GM23338 (cell line): ENCODE measurements around the gene HSD11B1. TPM values are rescaled to one million over a fixed set of nuclear protein-coding genes. Genes with fewer than 3 reads are reported as not detected.

Experiments used
- ATAC-seq: fragments of 200-7000 bp; cut with Tn5 transposase; 3 replicates; pipeline ENCODE4 v1.9.1; 2020
- DNase-seq: peaks from one replicate; pipeline ENCODE4 v3.0.0-alpha.2; 2015; ENCODE audit warnings: low spot score
- H2AFZ ChIP-seq: fragments of 200-600 bp; sonication (generic); 2 replicates; pipeline ENCODE4 v1.8.0; 2016; ENCODE audit warnings: antibody characterized with exemption, mild to moderate bottlenecking, moderate library complexity
- H3F3A ChIP-seq: fragments of 200-600 bp; sonication (generic); replicated peaks from 2 replicates; pipeline ENCODE4 v1.8.0; 2017; ENCODE audit warnings: antibody characterized with exemption, mixed run types, low read depth
- H3K27ac ChIP-seq: fragments of 200-600 bp; sonication (generic); 2 replicates; pipeline ENCODE4 v1.6.1; 2016; ENCODE audit warnings: low read depth
- H3K27me3 ChIP-seq: fragments of 200-600 bp; sonication (generic); 2 replicates; pipeline ENCODE4 v1.8.0; 2016; ENCODE audit warnings: mild to moderate bottlenecking, mixed run types, moderate library complexity; ENCODE audit not compliant: insufficient read depth
- H3K36me3 ChIP-seq: fragments of 200-600 bp; sonication (generic); 2 replicates; pipeline ENCODE4 v1.8.0; 2016; ENCODE audit warnings: mild to moderate bottlenecking; ENCODE audit not compliant: insufficient read depth
- H3K4me1 ChIP-seq: fragments of 200-600 bp; sonication (generic); 2 replicates; pipeline ENCODE4 v1.8.0; 2016; ENCODE audit warnings: mild to moderate bottlenecking, moderate library complexity; ENCODE audit not compliant: insufficient read depth
- H3K4me2 ChIP-seq: fragments of 200-600 bp; sonication (generic); 2 replicates; pipeline ENCODE4 v1.7.1; 2017; ENCODE audit warnings: mixed run types
- H3K4me3 ChIP-seq: fragments of 200-600 bp; sonication (generic); 2 replicates; pipeline ENCODE4 v1.6.1; 2016; ENCODE audit warnings: mixed run types
- H3K79me2 ChIP-seq: fragments of 200-600 bp; sonication (generic); replicated peaks from 2 replicates; pipeline ENCODE4 v1.8.0; 2017; ENCODE audit warnings: mild to moderate bottlenecking; ENCODE audit not compliant: insufficient read depth
- H3K9me2 ChIP-seq: fragments of 200-600 bp; sonication (generic); 2 replicates; pipeline ENCODE4 v1.8.0; 2017; ENCODE audit not compliant: insufficient read depth
- H4K20me1 ChIP-seq: fragments of 200-600 bp; sonication (generic); replicated peaks from 2 replicates; pipeline ENCODE4 v1.8.0; 2017; ENCODE audit warnings: mild to moderate bottlenecking; ENCODE audit not compliant: insufficient read depth
- H3K27ac Mint-ChIP-seq: 2 replicates; pipeline ENCODE4 v1.8.0; 2020; ENCODE audit warnings: inconsistent platforms, mild to moderate bottlenecking, moderate library complexity, mixed read lengths
- H3K27me3 Mint-ChIP-seq: 3 replicates; pipeline ENCODE4 v1.8.0; 2022; ENCODE audit warnings: low read depth, mild to moderate bottlenecking, moderate library complexity, mixed read lengths, inconsistent platforms; ENCODE audit not compliant: insufficient read depth, poor library complexity
- H3K36me3 Mint-ChIP-seq: 3 replicates; pipeline ENCODE4 v1.8.0; 2021; ENCODE audit warnings: low read depth, mild to moderate bottlenecking, inconsistent platforms, moderate library complexity, mixed read lengths
- H3K4me1 Mint-ChIP-seq: 3 replicates; pipeline ENCODE4 v1.8.0; 2020; ENCODE audit warnings: mild to moderate bottlenecking, inconsistent platforms, mixed read lengths
- H3K4me3 Mint-ChIP-seq: 3 replicates; pipeline ENCODE4 v1.8.0; 2021; ENCODE audit warnings: moderate library complexity, mild to moderate bottlenecking, inconsistent platforms, mixed read lengths
- H3K9me3 Mint-ChIP-seq: 3 replicates; pipeline ENCODE4 v1.8.0; 2020; ENCODE audit warnings: moderate library complexity, mild to moderate bottlenecking, inconsistent platforms, mixed read lengths
- ETS1 ChIP-seq: IDR thresholded peaks from 2 replicates; pipeline ENCODE4 v1.6.1; 2016; ENCODE audit warnings: antibody characterized with exemption
- EZH2 ChIP-seq: fragments of 200-600 bp; sonication (generic); IDR thresholded peaks from one replicate; pipeline ENCODE4 v1.8.0; 2017; ENCODE audit warnings: antibody characterized with exemption, mild to moderate bottlenecking, low read depth; ENCODE audit not compliant: unreplicated experiment
- NANOG ChIP-seq: IDR thresholded peaks from 2 replicates; pipeline ENCODE4 v1.6.1; 2016; ENCODE audit warnings: antibody characterized with exemption, borderline replicate concordance
- POLR2AphosphoS5 ChIP-seq: IDR thresholded peaks from 2 replicates; pipeline ENCODE4 v1.6.1; 2016; ENCODE audit warnings: antibody characterized with exemption, low read depth
- ZNF114 ChIP-seq: fragments of 250-450 bp; sonication (Bioruptor Pico); IDR thresholded peaks from 2 replicates; pipeline ENCODE4 v1.5.0; 2020; ENCODE audit warnings: mild to moderate bottlenecking, moderate library complexity
- ZNF462 ChIP-seq: fragments of 250-450 bp; sonication (Bioruptor Pico); IDR thresholded peaks from 2 replicates; pipeline ENCODE4 v1.5.0; 2020; ENCODE audit warnings: mild to moderate bottlenecking, moderate library complexity
- polyA plus RNA-seq: library from polyadenylated mRNA; unstranded; fragments of >200 nt; fragmentation: Nextera tagmentation; extraction: Ambion mirVana; gene quantifications from 2 replicates; pipeline ENCODE4 v1.2.1, GENCODE V29; 2016
- total RNA-seq: library from RNA; depleted of rRNA; stranded (reverse); fragments of >200 nt; shearing (Covaris generic); gene quantifications from 2 replicates; pipeline ENCODE4 v1.2.3, GENCODE V29; 2014

The HSD11B1 gene
- total and polyA plus RNA-seq, 2 experiments from 2014 or later: not detected

DNA sequence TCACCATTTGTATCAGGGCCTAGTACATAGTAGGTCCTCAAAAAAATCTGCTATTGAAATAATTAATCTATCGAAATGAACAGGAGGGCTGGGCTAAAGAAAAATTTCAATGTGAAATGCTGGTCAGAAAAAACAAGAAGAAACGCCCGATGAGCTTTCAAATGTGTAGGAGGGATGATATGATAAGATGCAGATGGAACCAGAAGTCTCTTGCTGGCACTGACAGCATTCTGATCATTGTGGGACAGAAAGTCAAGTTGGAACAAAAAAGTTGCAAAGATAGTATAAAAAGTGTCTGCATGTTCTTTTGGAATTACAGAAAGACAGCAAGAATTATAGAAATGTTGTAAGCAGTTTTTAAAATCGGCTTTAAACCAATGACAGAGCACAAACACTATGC, 18.3 kb upstream of the HSD11B1 start (continued):
- no peak for TF ChIP-seq ZNF462 (CRISPR knock-in tag)
- TF ChIP-seq NANOG: no peak
- TF ChIP-seq EZH2: no peak

DNA sequence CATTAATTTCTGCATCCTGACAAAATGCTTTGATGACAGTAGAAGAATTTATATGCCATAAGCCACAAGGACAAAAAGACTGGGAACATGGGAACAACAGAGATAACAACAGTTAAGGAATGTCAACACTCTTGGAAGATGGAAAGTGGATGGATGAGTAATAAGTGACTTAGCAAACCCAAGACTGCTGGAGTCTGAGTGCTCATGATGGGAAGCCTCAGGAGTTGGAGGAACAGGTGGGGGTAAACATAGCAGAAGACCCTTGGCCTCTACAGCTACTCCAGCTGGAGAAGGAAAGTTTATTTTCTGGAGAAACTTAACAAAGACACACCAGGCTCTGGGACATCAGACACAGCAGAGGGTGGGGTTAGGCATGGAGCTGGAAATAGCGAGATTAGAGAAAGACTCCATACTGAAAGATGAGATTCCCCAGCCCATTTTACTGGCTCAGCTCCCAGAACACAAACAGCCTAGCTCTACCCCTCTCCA, 15.9 kb upstream of the HSD11B1 start:
- H3K9me2 ChIP-seq: no peaks in the 10 kb centered on the region
- no peaks in the 10 kb centered on the region for H3K36me3 ChIP-seq
- H3K4me2 ChIP-seq: no peak overlapping the region
- H3K4me1 ChIP-seq: no peaks in the 10 kb centered on the region
- Mint-ChIP-seq H3K36me3 (no peaks in the 10 kb centered on the region), H3K4me1 (peaks cover 9% of the 10 kb centered on the region; the same call in 2 of the 3 replicates), H3K27ac (no peak overlapping the region), H3K27me3 (no peaks in the 10 kb centered on the region), H3K9me3 (no peaks in the 10 kb centered on the region), H3K4me3 (no peak overlapping the region)
- H2AFZ ChIP-seq: no peak overlapping the region
- no peaks in the 10 kb centered on the region for H3K79me2 ChIP-seq
- H3K4me3 ChIP-seq: no peak overlapping the region
- no peak overlapping the region for H3K27ac ChIP-seq
- no peaks in the 10 kb centered on the region for H3F3A ChIP-seq
- no peaks in the 10 kb centered on the region for H4K20me1 ChIP-seq
- ATAC-seq: no peak
- no peak for TF ChIP-seq POLR2AphosphoS5
- no peak for TF ChIP-seq ZNF462 (CRISPR knock-in tag)
- TF ChIP-seq ZNF114 (CRISPR knock-in tag): no peak
- TF ChIP-seq ETS1: no peak
- H3K27me3 ChIP-seq: no peaks in the 10 kb centered on the region
- DNase-seq: no peak
